Stomach (tissue), 9 donors: Measurements from ENCODE around the gene NPAS3. TPM values are rescaled to one million over a fixed set of nuclear protein-coding genes. Genes with fewer than 3 reads are reported as not detected.

Source experiments
- DNase-seq, 2 donors: peaks; one replicate each; pipeline versions ENCODE4 v3.0.0 to v3.0.0-alpha.2; 2013 to 2019
- H3K27ac ChIP-seq, 5 donors: fragments of 200-600 bp in 4 of 5; sonication (generic) in 4 of 5; one replicate each; pipeline ENCODE4 v1.5.1; 2013 to 2019; ENCODE audit warnings: mild to moderate bottlenecking in 1 of 5, moderate library complexity in 1 of 5
- H3K27me3 ChIP-seq, 3 donors: fragments of 200-600 bp; sonication (generic); one replicate each; pipeline ENCODE4 v1.5.1; 2017 to 2019; ENCODE audit warnings: mixed run types in 1 of 3
- H3K36me3 ChIP-seq, 4 donors: fragments of 200-600 bp; sonication (generic); 1 replicate in 3 of 4; 2 replicates in 1 of 4; pipeline ENCODE4 v1.5.1; 2016 to 2019
- H3K4me1 ChIP-seq, 4 donors: fragments of 200-600 bp; sonication (generic); one replicate each; pipeline ENCODE4 v1.5.1; 2016 to 2019
- H3K4me3 ChIP-seq, 4 donors: fragments of 200-600 bp; sonication (generic) in 3 of 4; one replicate each; pipeline ENCODE4 v1.5.1; 2016 to 2019; ENCODE audit warnings: mild to moderate bottlenecking in 1 of 4
- H3K9me3 ChIP-seq, 4 donors: fragments of 200-600 bp; sonication (generic); one replicate each; pipeline ENCODE4 v1.5.1; 2016 to 2019
- EP300 ChIP-seq: sonication (generic); formaldehyde crosslinking; IDR thresholded peaks from one replicate; pipeline ENCODE4 v1.6.1; 2017; ENCODE audit warnings: antibody characterized with exemption
- POLR2A ChIP-seq, 4 donors: fragments of 450-650 bp; IDR thresholded peaks; one replicate each; pipeline ENCODE4 v1.6.1; 2016; ENCODE audit warnings: antibody characterized with exemption in 4 of 4, control low read depth in 2 of 4, mild to moderate bottlenecking in 1 of 4, moderate library complexity in 1 of 4
- POLR2AphosphoS5 ChIP-seq, 3 donors: sonication (generic); formaldehyde crosslinking; IDR thresholded peaks; one replicate each; pipeline ENCODE4 v1.6.1; 2016; ENCODE audit warnings: antibody characterized with exemption in 3 of 3
- WGBS, 5 donors: extraction: QIAGEN DNeasy Blood & Tissue Kit in 3 of 5; methylation state at CpG; one replicate each; pipeline versions ENCODE4 v1.1.5 to v1.1.7; 2013 to 2018; 5-methylcytosine and 5-hydroxymethylcytosine counted together
- intact Hi-C: fragments of 100-400 bp; cut with DNase I; formaldehyde crosslinking; loops from one replicate; pipeline ENCODE4 v1.15.1; 2023; ENCODE audit warnings: low total_unique reads
- polyA plus RNA-seq, 3 donors: library from polyadenylated mRNA; stranded (reverse); fragments of 200-250 nt; gene quantifications; one replicate each; pipeline ENCODE4 v1.2.3, GENCODE V29; 2013
- total RNA-seq, 5 donors: library from RNA; depleted of rRNA; stranded (reverse); fragments of >200 nt; gene quantifications; one replicate each; pipeline versions ENCODE4 v1.1.0 to v1.2.3, GENCODE V29; 2014 to 2016
- TF ChIP-seq, protein P1 (sequence below), 7 experiments: fragments of 450-650 bp in 4 of 7; fragments of 200-600 bp in 3 of 7; sonication (generic) in 3 of 7; IDR thresholded peaks; one replicate each; pipeline ENCODE4 v1.5.1; 2016 to 2019; ENCODE audit warnings: antibody characterized with exemption in 7 of 7, control low read depth in 2 of 7, mild to moderate bottlenecking in 1 of 7
- donor health status: healthy with polysubstance abuse.
- donor health status: Bipolar disorder and iron deficiency.
- donor health status: healthy.

Gene NPAS3
- total and polyA plus RNA-seq, 8 donors: under 0.01 to 7.9 (median 0.76) TPM; not detected in 1

- Histone ChIP-seq H3K27me3 (no peaks in the 10 kb centered on the region), H3K9me3 (no peaks in the 10 kb centered on the region), H3K36me3 (no peaks in the 10 kb centered on the region), H3K4me3 (no peak overlapping the region), H3K4me1 (no peaks in the 10 kb centered on the region), H3K27ac (no peak overlapping the region)
- TF ChIP-seq, protein P1, sequence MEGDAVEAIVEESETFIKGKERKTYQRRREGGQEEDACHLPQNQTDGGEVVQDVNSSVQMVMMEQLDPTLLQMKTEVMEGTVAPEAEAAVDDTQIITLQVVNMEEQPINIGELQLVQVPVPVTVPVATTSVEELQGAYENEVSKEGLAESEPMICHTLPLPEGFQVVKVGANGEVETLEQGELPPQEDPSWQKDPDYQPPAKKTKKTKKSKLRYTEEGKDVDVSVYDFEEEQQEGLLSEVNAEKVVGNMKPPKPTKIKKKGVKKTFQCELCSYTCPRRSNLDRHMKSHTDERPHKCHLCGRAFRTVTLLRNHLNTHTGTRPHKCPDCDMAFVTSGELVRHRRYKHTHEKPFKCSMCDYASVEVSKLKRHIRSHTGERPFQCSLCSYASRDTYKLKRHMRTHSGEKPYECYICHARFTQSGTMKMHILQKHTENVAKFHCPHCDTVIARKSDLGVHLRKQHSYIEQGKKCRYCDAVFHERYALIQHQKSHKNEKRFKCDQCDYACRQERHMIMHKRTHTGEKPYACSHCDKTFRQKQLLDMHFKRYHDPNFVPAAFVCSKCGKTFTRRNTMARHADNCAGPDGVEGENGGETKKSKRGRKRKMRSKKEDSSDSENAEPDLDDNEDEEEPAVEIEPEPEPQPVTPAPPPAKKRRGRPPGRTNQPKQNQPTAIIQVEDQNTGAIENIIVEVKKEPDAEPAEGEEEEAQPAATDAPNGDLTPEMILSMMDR (IDR thresholded peaks at IDR 0.05): no peak
- TF ChIP-seq EP300: no peak
- TF ChIP-seq POLR2A (IDR thresholded peaks at IDR 0.05): no peak
- TF ChIP-seq POLR2AphosphoS5 (IDR thresholded peaks at IDR 0.05): no peak
- intact Hi-C loops: no loop called here
- WGBS, 5 donors: 20 to 29% (median 25%) methylated on average over 3 of the region's 3 CpGs
- DNase-seq: no peak
Observed at GRCh38 chr14:33525626-33526025, 586.9 kb downstream of the NPAS3 start.

DNA sequence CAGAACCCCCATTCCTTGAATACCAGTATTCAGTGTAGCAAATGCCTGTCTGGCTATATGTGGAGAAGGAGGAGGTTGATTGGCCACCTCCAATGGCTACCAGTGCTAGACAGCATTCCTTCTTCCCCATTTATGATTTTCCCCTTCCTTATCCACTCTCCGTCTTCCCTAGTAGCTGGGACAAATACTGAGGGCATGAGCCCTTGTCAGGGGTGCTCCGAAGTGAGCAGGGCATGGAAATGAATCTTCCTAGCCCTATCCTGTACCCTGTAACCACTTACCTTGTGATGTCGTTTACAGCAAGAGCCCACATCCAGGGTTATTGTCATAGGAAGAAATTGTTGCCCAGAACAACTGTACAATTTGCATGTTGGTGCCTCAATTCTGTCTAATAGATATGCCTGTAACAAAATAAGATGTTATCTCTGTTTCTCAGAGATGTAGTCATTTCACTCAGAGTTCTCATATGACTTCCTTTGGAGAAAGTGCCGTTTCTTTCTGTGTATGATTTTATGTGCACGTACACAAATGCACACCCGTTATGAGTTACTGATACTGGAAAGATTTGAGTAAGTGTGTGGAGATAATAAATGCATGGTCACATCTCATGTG is 588.5 kb downstream of the NPAS3 start:
- Histone ChIP-seq H3K27me3 (no peaks in the 10 kb centered on the region), H3K4me3 (no peak overlapping the region), H3K4me1 (no peaks in the 10 kb centered on the region), H3K36me3 (no peaks in the 10 kb centered on the region), H3K9me3 (no peaks in the 10 kb centered on the region), H3K27ac (no peak overlapping the region)
- no peak for TF ChIP-seq POLR2A (IDR thresholded peaks at IDR 0.05)
- no peak for TF ChIP-seq POLR2AphosphoS5 (IDR thresholded peaks at IDR 0.05)
- intact Hi-C loops: no loop called here
- DNase-seq: no peak
- 81 to 88% (median 83%) methylated on average over 6 of the region's 6 CpGs for WGBS, 5 donors

GRCh38 chr14:33528655-33529054 is 590.0 kb downstream of the NPAS3 start:
- no peak for DNase-seq
- intact Hi-C loops: no loop called here
- H3K4me1 ChIP-seq: no peaks in the 10 kb centered on the region
- no peak overlapping the region for H3K4me3 ChIP-seq
- no peaks in the 10 kb centered on the region for H3K36me3 ChIP-seq
- H3K27me3 ChIP-seq: no peaks in the 10 kb centered on the region
- no peak overlapping the region for H3K27ac ChIP-seq
- H3K9me3 ChIP-seq: no peaks in the 10 kb centered on the region
- TF ChIP-seq, protein P1 (IDR thresholded peaks at IDR 0.05): no peak
- no peak for TF ChIP-seq POLR2A (IDR thresholded peaks at IDR 0.05)
- no peak for TF ChIP-seq POLR2AphosphoS5 (IDR thresholded peaks at IDR 0.05)
- no peak for TF ChIP-seq EP300
- 90 to 93% (median 92%) methylated on average over 4 of the region's 4 CpGs for WGBS, 5 donors

- no peak overlapping the region for H3K4me3 ChIP-seq
- intact Hi-C loops: no loop called here
- H3K4me1 ChIP-seq: no peaks in the 10 kb centered on the region
- H3K27ac ChIP-seq: no peak overlapping the region
- TF ChIP-seq POLR2AphosphoS5 (IDR thresholded peaks at IDR 0.05) (no peak), EP300 (no peak), POLR2A (IDR thresholded peaks at IDR 0.05) (no peak)
- TF ChIP-seq, protein P1 (IDR thresholded peaks at IDR 0.05): no peak
- H3K9me3 ChIP-seq: no peaks in the 10 kb centered on the region
- WGBS, 5 donors: 63 to 73% (median 69%) methylated on average over 11 of the region's 11 CpGs
- no peaks in the 10 kb centered on the region for H3K27me3 ChIP-seq
- H3K36me3 ChIP-seq: no peaks in the 10 kb centered on the region
- DNase-seq: no peak
Observed at GRCh38 chr14:33529787-33530757, 591.4 kb downstream of the NPAS3 start.
